Stimulated activated CD4-positive, alpha-beta T cell treated with anti-CD3 and anti-CD28 coated beads, Interleukin-1b, Interleukin-23, amount 100 ng/mL, for 4 hours (primary cell): Measurements from ENCODE around the gene PTPRT.

ENCODE experiments used
- DNase-seq, 2 donors: peaks; one replicate each; pipeline ENCODE4 v3.0.0-alpha.2; 2020; ENCODE audit warnings: low read depth in 2 of 2

Gene PTPRT

GRCh38 chr20:42118409-42119125 lies 1071.1 kb downstream of the PTPRT start:
- DNase-seq: no peak

GRCh38 chr20:42118001-42118400 lies 1071.7 kb downstream of the PTPRT start:
- DNase-seq: no peak

GRCh38 chr20:42113236-42113635 lies 1076.5 kb downstream of the PTPRT start:
- no peak for DNase-seq

GRCh38 chr20:42112161-42112560 lies 1077.5 kb downstream of the PTPRT start:
- no peak for DNase-seq

- no peak for DNase-seq
These were observed 1078.4 kb downstream of the PTPRT start for GRCh38 chr20:42111349-42111748.

DNA sequence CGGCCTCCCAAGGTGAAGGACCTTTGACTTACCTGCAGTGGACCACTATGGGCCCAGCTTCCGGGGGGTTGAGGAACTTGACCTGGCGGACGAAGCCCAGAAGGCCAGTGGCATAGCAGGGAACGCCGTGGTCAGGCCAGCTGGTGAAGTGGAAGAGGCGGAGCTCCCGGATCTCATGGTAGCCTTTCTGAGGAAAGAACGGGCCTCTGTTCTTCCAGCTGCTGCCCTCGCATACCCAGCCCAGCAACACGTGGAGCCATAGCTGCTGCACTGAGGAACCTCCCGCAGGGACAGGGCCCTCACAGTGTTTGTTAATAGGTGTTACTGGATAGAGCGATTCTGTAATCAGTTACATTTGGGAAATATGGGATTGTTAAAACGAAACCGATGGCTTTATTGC lies 1079.4 kb downstream of the PTPRT start:
- DNase-seq: no peak

DNA sequence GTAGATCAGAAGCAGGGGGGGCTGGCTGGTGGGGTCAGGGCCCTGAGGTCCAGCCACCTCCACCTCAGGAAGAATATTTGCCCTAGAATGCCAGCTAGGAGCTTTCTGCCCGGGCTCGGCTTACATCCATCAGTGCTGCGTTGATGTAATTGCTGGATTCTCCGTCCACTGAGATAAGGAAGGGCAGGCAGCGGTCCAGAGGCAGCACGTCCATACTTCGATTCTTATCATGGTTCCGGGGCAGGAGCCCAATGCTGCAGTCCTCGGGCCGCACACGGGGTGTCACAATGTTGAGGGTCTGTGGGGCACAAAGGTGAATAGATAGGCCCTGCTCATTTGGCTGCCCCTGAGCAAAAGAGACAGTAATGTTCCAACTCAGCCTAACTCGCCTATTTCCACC lies 1087.7 kb downstream of the PTPRT start:
- DNase-seq: no peak

GRCh38 chr20:42100137-42100704 lies 1089.5 kb downstream of the PTPRT start:
- no peak for DNase-seq

- DNase-seq: no peak
These were observed 1090.6 kb downstream of the PTPRT start for GRCh38 chr20:42099101-42099500.

- DNase-seq: no peak
These were observed 1091.3 kb downstream of the PTPRT start for GRCh38 chr20:42098418-42098817.

DNA sequence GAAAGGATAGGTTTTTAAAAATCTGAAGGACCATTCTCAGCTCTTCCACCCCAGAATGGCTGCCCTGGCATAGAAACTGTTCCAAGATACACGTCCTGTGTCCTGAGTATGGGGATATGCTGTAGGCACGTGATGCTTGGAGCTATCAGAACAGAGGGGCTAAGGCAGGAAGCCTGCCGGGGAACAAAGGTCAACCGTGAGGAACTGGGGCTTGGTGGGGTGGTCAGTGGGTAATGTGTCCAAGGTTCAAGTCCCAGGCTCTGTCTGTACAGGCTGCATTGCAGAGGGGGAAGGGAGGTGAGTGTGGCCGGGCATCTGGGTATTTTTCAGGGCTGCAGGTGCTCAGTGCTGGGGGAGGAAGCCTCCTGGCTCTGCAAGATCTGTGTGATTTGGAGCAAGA lies 1092.0 kb downstream of the PTPRT start:
- DNase-seq: no peak

- no peak for DNase-seq
These were observed 1094.5 kb downstream of the PTPRT start for GRCh38 chr20:42095221-42095620.

DNA sequence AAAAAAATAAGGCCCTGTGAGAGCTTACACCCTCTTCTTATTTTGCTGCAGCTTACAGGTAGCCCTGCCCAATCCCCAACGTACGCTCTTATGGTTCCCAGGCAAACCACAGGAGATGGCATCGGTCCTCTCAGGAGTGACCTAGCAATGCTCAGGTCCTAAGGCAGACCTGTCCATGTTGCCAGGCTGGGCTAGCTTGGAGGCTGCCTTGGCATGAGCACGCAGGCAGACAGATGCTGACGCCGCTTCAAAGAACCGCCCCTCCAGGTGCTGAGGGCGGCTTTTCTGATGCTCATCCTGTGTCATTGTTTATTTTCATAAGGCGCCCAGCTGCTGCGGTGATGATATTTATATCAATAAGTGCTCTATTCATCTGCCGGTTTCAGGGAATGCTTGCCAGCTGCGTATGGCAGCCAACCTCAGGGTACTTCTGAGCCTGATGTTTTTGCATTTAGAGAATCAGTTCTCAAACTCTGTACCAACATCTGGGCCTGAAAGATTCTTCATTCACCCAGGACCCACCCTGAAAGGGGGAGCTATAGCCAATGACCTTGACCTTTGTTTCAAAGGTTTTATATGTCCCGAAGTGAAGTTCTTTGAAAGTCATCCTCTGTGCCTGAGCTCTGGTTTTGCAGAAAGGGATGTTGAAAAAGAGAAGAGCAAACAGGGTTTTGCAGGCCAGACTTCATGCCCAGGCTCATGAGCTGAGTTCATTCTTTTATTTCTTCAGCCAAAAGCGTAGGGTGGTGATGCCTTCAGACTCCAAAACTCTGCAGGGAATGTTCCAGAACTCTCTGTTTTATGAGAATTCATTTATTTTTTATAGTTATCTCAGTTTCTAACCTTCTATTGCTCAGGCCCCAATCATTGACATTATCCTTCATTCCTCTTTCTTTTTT lies 1095.9 kb downstream of the PTPRT start:
- no peak for DNase-seq

- no peak for DNase-seq
These were observed 1096.7 kb downstream of the PTPRT start for GRCh38 chr20:42093041-42093440.

DNA sequence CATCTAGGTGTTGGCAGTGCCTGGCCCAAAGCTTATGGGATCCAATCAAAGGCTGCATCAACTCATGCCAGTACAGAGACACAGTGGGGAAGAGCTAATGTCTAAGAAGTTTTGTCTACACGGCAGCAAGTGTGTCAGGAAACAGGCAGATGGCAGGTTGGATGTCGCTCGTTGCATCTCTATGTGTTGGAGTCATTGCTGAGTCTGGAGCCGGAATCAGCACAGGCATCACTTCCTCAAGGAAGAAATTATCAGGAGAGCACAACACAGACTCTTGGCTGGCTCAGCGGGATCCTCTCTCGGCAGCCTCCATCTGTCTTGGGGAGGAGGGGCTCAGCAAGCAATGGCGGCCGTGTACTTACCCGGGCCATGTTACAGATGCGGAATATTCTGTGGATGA lies 1104.3 kb downstream of the PTPRT start:
- DNase-seq: no peak

GRCh38 chr20:42083280-42083679 lies 1106.4 kb downstream of the PTPRT start:
- DNase-seq: no peak

DNA sequence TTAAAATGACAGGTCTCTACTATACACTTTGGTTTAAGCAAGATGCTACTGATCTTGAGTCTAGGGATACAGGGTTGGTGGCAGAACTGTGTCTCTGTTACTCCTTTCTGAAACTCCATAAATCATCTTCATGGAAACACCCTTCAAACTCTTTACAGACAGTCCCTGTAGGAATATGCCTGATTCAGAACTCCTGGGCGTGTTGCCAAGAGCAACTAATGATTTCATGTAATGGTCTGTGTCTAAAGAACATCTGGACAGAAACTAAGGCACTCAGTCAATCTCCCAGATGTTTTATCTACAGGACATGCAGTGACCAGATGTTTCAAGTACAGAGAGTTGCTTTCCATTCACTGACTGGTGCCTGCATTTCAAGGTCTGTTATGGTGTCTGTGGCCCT lies 1107.1 kb downstream of the PTPRT start:
- no peak for DNase-seq

- DNase-seq: no peak
These were observed 1108.8 kb downstream of the PTPRT start for GRCh38 chr20:42080956-42081355.

GRCh38 chr20:42074944-42075343 lies 1114.8 kb downstream of the PTPRT start:
- DNase-seq: no peak

DNA sequence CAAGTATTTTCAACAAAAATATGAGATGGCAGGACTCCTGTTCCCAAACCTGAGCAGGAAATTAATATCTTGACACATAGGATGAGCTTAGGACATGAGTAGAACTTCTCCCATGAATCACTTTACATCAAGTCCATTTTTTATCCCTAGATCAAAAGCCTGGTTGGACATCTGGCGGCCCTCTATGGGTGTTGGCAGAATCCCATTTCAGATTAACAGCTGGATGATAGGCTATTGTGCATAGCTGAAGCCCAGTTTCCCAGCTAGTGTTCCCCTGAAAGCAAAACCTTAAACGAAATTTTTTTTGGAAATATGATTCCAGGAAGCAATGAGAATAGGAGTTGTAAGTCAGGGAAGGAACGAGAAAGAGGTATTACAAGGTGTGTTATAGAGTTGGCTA lies 1122.1 kb downstream of the PTPRT start:
- DNase-seq: no peak

DNA sequence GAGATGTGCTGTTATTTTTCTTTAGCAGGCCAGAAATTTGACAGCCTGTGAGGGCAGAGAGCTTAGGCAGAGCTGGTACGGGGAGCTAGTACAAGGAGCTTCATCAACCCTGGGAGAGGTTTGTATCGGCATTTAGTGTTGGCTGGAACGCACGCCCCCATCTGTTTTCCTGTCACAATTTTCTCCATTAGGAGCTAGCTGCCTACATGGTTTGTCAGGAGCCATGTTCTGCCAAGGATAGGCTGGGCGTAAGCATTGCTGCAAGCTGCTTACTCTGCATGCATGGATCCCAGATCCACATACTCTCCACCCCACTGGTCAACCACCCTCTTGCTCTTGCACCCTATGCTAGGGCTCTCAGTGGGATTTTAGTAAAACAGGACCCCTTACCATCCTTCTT lies 1122.5 kb downstream of the PTPRT start:
- DNase-seq: no peak

DNA sequence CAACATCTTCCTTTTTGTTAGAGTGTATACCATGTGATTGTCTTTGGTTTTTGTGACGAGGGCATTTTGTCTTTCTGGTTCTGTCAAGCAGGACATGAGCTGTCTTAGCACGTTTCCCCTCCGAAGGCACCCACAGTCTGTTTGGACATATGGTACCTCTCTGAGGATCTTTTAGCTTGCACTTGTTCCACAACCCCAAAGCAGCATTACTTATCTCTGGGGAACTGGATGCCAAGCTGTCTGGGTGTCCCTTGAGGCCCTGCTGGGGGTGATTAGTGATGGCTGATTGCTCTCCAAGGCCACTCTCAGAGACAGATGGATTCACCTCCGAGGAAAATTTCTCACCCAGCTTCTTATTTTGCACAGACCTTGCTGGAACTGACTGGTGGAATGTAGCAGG lies 1126.6 kb downstream of the PTPRT start:
- no peak for DNase-seq

DNA sequence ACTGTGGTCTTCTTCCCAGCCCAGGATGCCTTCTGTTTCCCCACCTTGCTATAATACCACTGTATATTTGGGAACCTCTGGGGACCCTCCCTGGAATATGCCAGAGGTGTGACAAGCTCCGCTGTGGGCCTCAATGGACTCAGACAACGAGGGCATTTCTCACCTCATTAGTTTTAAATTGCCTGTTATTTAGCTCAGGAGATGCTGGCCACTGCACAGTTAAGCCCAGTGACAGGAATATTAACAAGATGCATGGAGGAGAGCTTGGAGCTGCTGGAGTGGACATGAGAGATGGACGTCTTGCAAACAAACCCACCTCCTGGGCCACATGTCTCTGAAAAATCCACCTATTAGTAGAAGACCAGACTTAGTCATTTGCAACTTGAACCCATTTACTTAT lies 1136.4 kb downstream of the PTPRT start:
- DNase-seq: no peak
